ENCODE results near the gene KIF6.

DNA sequence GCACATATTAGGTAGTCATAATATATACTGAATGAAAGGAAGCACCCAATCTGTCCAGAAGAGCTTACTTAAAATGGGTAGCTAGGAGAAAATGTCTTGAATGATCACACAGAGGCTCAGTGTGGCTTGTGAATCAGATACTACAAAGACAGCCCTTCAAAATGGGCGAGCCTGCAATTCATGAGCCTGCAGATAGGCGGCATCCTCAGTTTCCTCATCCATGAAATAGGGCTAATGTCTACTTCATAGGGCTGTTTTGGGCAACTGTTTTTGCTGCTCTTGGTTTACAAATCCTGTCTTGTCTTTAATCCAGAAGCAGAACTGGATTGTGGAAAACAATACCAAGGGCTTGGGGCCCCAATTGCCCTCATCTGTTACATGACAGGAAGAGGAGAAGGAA lies 273.4 kb downstream of the KIF6 start:
- TF ChIP-seq, protein P1, sequence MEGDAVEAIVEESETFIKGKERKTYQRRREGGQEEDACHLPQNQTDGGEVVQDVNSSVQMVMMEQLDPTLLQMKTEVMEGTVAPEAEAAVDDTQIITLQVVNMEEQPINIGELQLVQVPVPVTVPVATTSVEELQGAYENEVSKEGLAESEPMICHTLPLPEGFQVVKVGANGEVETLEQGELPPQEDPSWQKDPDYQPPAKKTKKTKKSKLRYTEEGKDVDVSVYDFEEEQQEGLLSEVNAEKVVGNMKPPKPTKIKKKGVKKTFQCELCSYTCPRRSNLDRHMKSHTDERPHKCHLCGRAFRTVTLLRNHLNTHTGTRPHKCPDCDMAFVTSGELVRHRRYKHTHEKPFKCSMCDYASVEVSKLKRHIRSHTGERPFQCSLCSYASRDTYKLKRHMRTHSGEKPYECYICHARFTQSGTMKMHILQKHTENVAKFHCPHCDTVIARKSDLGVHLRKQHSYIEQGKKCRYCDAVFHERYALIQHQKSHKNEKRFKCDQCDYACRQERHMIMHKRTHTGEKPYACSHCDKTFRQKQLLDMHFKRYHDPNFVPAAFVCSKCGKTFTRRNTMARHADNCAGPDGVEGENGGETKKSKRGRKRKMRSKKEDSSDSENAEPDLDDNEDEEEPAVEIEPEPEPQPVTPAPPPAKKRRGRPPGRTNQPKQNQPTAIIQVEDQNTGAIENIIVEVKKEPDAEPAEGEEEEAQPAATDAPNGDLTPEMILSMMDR (IDR thresholded peaks at IDR 0.05; ENCODE audit: insufficient read depth, low read length) = peak; percentile 24
- TF ChIP-seq, protein P2, sequence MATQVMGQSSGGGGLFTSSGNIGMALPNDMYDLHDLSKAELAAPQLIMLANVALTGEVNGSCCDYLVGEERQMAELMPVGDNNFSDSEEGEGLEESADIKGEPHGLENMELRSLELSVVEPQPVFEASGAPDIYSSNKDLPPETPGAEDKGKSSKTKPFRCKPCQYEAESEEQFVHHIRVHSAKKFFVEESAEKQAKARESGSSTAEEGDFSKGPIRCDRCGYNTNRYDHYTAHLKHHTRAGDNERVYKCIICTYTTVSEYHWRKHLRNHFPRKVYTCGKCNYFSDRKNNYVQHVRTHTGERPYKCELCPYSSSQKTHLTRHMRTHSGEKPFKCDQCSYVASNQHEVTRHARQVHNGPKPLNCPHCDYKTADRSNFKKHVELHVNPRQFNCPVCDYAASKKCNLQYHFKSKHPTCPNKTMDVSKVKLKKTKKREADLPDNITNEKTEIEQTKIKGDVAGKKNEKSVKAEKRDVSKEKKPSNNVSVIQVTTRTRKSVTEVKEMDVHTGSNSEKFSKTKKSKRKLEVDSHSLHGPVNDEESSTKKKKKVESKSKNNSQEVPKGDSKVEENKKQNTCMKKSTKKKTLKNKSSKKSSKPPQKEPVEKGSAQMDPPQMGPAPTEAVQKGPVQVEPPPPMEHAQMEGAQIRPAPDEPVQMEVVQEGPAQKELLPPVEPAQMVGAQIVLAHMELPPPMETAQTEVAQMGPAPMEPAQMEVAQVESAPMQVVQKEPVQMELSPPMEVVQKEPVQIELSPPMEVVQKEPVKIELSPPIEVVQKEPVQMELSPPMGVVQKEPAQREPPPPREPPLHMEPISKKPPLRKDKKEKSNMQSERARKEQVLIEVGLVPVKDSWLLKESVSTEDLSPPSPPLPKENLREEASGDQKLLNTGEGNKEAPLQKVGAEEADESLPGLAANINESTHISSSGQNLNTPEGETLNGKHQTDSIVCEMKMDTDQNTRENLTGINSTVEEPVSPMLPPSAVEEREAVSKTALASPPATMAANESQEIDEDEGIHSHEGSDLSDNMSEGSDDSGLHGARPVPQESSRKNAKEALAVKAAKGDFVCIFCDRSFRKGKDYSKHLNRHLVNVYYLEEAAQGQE (IDR thresholded peaks at IDR 0.05; ENCODE audit: insufficient replicate concordance, low read depth) = no peak
- no peak for TF ChIP-seq GABPA (IDR thresholded peaks at IDR 0.05; ENCODE audit: low read depth)
- no peak for TF ChIP-seq POLR2AphosphoS5 (IDR thresholded peaks at IDR 0.05; ENCODE audit: low read depth)
